IMR-90 (cell line): ENCODE data around the gene KRTAP19-8. TPM values are rescaled to one million over a fixed set of nuclear protein-coding genes. Genes with fewer than 3 reads are reported as not detected.

ENCODE experiments used
- ATAC-seq: fragments of 200-7000 bp; cut with Tn5 transposase; 2 replicates; pipeline ENCODE4 v1.9.1; 2020; ENCODE audit warnings: low read depth, mild to moderate bottlenecking, moderate library complexity
- BruUV-seq: library from RNA; stranded (reverse); fragments of 400-500 nt; replicated peaks from 2 replicates; lab custom pipeline; 2021; lab: Mats Ljungman, UMichigan
- CTCF ChIA-PET: fragments of 300-600 bp; formaldehyde crosslinking; extraction: SDS; loops from one replicate; lab custom pipeline; 2021; ENCODE audit warnings: antibody characterized with exemption; lab: Yijun Ruan, JAX
- POLR2A ChIA-PET: fragments of 300-600 bp; sonication (Branson Sonifier 250); formaldehyde crosslinking; loops from one replicate; lab custom pipeline; 2022; ENCODE audit warnings: antibody characterized with exemption; ENCODE audit not compliant: unreplicated experiment; lab: Charles Lee
- DNase-seq: peaks from one replicate; pipeline ENCODE4 v3.0.0; 2013
- H2AFZ ChIP-seq: replicated peaks from 2 replicates; pipeline ENCODE3; 2013; ENCODE audit warnings: low read length, mild to moderate bottlenecking; ENCODE audit not compliant: poor library complexity
- H2AK5ac ChIP-seq: 2 replicates; pipeline ENCODE4 v1.6.1; 2013; ENCODE audit warnings: low read depth, low read length, inconsistent platforms
- H2AK9ac ChIP-seq: replicated peaks from 2 replicates; pipeline ENCODE3; 2013; ENCODE audit warnings: mild to moderate bottlenecking, low read depth, low read length, moderate library complexity; ENCODE audit not compliant: poor library complexity
- H2BK120ac ChIP-seq: 2 replicates; pipeline ENCODE4 v1.6.1; 2013; ENCODE audit warnings: low read depth, low read length, inconsistent platforms
- H2BK15ac ChIP-seq: 3 replicates; pipeline ENCODE4 v1.6.1; 2013; ENCODE audit warnings: low read depth, low read length, inconsistent platforms
- H2BK20ac ChIP-seq: 2 replicates; pipeline ENCODE4 v1.6.1; 2013; ENCODE audit warnings: low read depth, mild to moderate bottlenecking, inconsistent platforms, low read length, moderate library complexity
- H2BK5ac ChIP-seq: 2 replicates; pipeline ENCODE4 v1.6.1; 2013; ENCODE audit warnings: mild to moderate bottlenecking, low read depth, low read length, inconsistent platforms; ENCODE audit not compliant: poor library complexity, severe bottlenecking
- H3K14ac ChIP-seq: replicated peaks from 2 replicates; pipeline ENCODE4 v1.6.1; 2013; ENCODE audit warnings: low read depth, low read length, inconsistent platforms
- H3K18ac ChIP-seq: 2 replicates; pipeline ENCODE4 v1.6.1; 2013; ENCODE audit warnings: low read depth, low read length, control low read depth
- H3K23ac ChIP-seq: 2 replicates; pipeline ENCODE4 v1.6.1; 2013; ENCODE audit warnings: low read depth, low read length, inconsistent platforms
- H3K27ac ChIP-seq: 2 replicates; pipeline ENCODE4 v1.5.1; 2013; ENCODE audit warnings: mild to moderate bottlenecking, control low read depth, low read length; ENCODE audit not compliant: insufficient read depth
- H3K27me3 ChIP-seq: 2 replicates; pipeline ENCODE4 v1.6.1; 2013; ENCODE audit warnings: low read length; ENCODE audit not compliant: control insufficient read depth, insufficient read depth
- H3K36me3 ChIP-seq: 2 replicates; pipeline ENCODE4 v1.6.1; 2013; ENCODE audit warnings: low read length, mixed read lengths; ENCODE audit not compliant: control insufficient read depth, insufficient read depth
- H3K4ac ChIP-seq: 2 replicates; pipeline ENCODE4 v1.6.1; 2013; ENCODE audit warnings: low read depth, low read length, inconsistent platforms
- H3K4me1 ChIP-seq: 2 replicates; pipeline ENCODE4 v1.6.1; 2013; ENCODE audit warnings: low read length, mixed read lengths; ENCODE audit not compliant: control insufficient read depth, insufficient read depth
- H3K4me2 ChIP-seq: 2 replicates; pipeline ENCODE4 v1.6.1; 2013; ENCODE audit warnings: low read depth, mild to moderate bottlenecking, control low read depth, low read length, moderate library complexity
- H3K4me3 ChIP-seq: 2 replicates; pipeline ENCODE4 v1.5.1; 2013; ENCODE audit warnings: low read depth, mild to moderate bottlenecking, control low read depth, low read length, moderate library complexity; ENCODE audit not compliant: insufficient read depth
- H3K56ac ChIP-seq: 2 replicates; pipeline ENCODE4 v1.6.1; 2013; ENCODE audit warnings: low read length, inconsistent platforms; ENCODE audit not compliant: insufficient read depth; ENCODE audit errors: extremely low read depth
- H3K79me1 ChIP-seq, 2 experiments: 2 replicates each; pipeline ENCODE4 v1.6.1; 2013; ENCODE audit warnings: low read length in 2 of 2, inconsistent platforms in 1 of 2, low read depth in 1 of 2
- H3K9ac ChIP-seq: 2 replicates; pipeline ENCODE4 v1.6.1; 2013; ENCODE audit warnings: low read depth, low read length, control low read depth
- H3K9me1 ChIP-seq: 2 replicates; pipeline ENCODE4 v1.6.1; 2013; ENCODE audit warnings: low read length, inconsistent platforms; ENCODE audit not compliant: insufficient read depth
- H3K9me3 ChIP-seq: 2 replicates; pipeline ENCODE4 v1.6.1; 2013; ENCODE audit warnings: low read length; ENCODE audit not compliant: control insufficient read depth, insufficient read depth
- H4K20me1 ChIP-seq: 2 replicates; pipeline ENCODE4 v1.6.1; 2013; ENCODE audit warnings: low read length, inconsistent platforms; ENCODE audit not compliant: insufficient read depth
- H4K5ac ChIP-seq: 2 replicates; pipeline ENCODE4 v1.6.1; 2013; ENCODE audit warnings: mild to moderate bottlenecking, low read depth, low read length, control low read depth
- H4K8ac ChIP-seq, 2 experiments: 2 replicates each; pipeline ENCODE4 v1.6.1; 2013; ENCODE audit warnings: low read depth in 2 of 2, low read length in 2 of 2, control low read depth in 1 of 2, inconsistent platforms in 1 of 2
- H4K91ac ChIP-seq: 2 replicates; pipeline ENCODE4 v1.6.1; 2013; ENCODE audit warnings: low read depth, low read length, inconsistent platforms; ENCODE audit not compliant: insufficient read depth
- BHLHE40 ChIP-seq: fragments of 150-350 bp; IDR thresholded peaks from 2 replicates; pipeline ENCODE4 v1.6.1; 2016; ENCODE audit warnings: mild to moderate bottlenecking, low read depth, low read length
- CEBPB ChIP-seq: IDR thresholded peaks from 2 replicates; pipeline ENCODE4 v1.6.1; 2012; ENCODE audit warnings: low read depth, low read length, improper control_type of control experiment
- FOS ChIP-seq: fragments of 150-350 bp; IDR thresholded peaks from 2 replicates; pipeline ENCODE4 v1.6.1; 2016; ENCODE audit warnings: low read depth, low read length
- MAFK ChIP-seq: IDR thresholded peaks from 2 replicates; pipeline ENCODE4 v1.6.1; 2012; ENCODE audit warnings: low read depth, low read length, improper control_type of control experiment
- MXI1 ChIP-seq: IDR thresholded peaks from 2 replicates; pipeline ENCODE4 v1.6.1; 2012; ENCODE audit warnings: low read depth, mild to moderate bottlenecking, low read length, moderate library complexity, borderline replicate concordance
- POLR2A ChIP-seq: IDR thresholded peaks from 2 replicates; pipeline ENCODE4 v1.6.1; 2012; ENCODE audit warnings: mild to moderate bottlenecking, low read depth, low read length
- RAD21 ChIP-seq: IDR thresholded peaks from 2 replicates; pipeline ENCODE4 v1.6.1; 2012; ENCODE audit warnings: low read length, improper control_type of control experiment
- RCOR1 ChIP-seq: IDR thresholded peaks from 2 replicates; pipeline ENCODE4 v1.6.1; 2012; ENCODE audit warnings: mild to moderate bottlenecking, low read length, improper control_type of control experiment; ENCODE audit not compliant: insufficient replicate concordance
- RFX5 ChIP-seq: IDR thresholded peaks from 2 replicates; pipeline ENCODE4 v1.8.0; 2012; ENCODE audit warnings: low read depth, mild to moderate bottlenecking, low read length, moderate library complexity
- WGBS, 2 experiments: methylation state at CpG; one replicate each; pipeline versions ENCODE4 v1.1.5 to v1.1.7; 2013; ENCODE audit warnings: missing lambda C conversion rate in 2 of 2; ENCODE audit not compliant: insufficient read length in 1 of 2; ENCODE audit errors: extremely low coverage in 2 of 2; 5-methylcytosine and 5-hydroxymethylcytosine counted together
- dilution Hi-C: fragments of 300-500 bp; cut with HindIII; formaldehyde crosslinking; loops from one replicate; pipeline ENCODE4 v1.14.3; 2018; ENCODE audit warnings: low sequenced_read_pairs; ENCODE audit not compliant: unreplicated experiment
- in situ Hi-C: fragments of 300-500 bp; cut with MboI; formaldehyde crosslinking; loops from 3 replicates; pipeline ENCODE4 v1.14.3; 2019; ENCODE audit warnings: low sequenced_read_pairs, inconsistent platforms, mixed read lengths
- intact Hi-C: fragments of 100-400 bp; cut with micrococcal nuclease; formaldehyde crosslinking; loops from 2 replicates; pipeline ENCODE4 v1.10.0; 2022
- polyA plus RNA-seq, 3 experiments: library from polyadenylated mRNA; depleted of rRNA; stranded (reverse); fragments of >200 nt; gene quantifications; 2 replicates each; pipeline ENCODE4 v1.2.3, GENCODE V29; 2012; ENCODE audit warnings: low replicate concordance in 1 of 3
- total RNA-seq: library from RNA; depleted of rRNA; stranded (reverse); fragments of >200 nt; gene quantifications from 2 replicates; pipeline ENCODE4 v1.2.3, GENCODE V29; 2012
- TF ChIP-seq, protein P1 (sequence below): conservative IDR thresholded peaks from 2 replicates; pipeline ENCODE4 v1.5.1; 2012; ENCODE audit warnings: mild to moderate bottlenecking, low read depth, low read length, improper control_type of control experiment
- TF ChIP-seq, protein P2 (sequence below): fragments of 150-350 bp; IDR thresholded peaks from 2 replicates; pipeline ENCODE4 v1.6.1; 2016; ENCODE audit warnings: low read depth, mild to moderate bottlenecking, low read length, moderate library complexity, borderline replicate concordance

Gene KRTAP19-8
- total and polyA plus RNA-seq, 2 of the 4 experiments (the other 2 are of a cell fraction): not detected

DNA sequence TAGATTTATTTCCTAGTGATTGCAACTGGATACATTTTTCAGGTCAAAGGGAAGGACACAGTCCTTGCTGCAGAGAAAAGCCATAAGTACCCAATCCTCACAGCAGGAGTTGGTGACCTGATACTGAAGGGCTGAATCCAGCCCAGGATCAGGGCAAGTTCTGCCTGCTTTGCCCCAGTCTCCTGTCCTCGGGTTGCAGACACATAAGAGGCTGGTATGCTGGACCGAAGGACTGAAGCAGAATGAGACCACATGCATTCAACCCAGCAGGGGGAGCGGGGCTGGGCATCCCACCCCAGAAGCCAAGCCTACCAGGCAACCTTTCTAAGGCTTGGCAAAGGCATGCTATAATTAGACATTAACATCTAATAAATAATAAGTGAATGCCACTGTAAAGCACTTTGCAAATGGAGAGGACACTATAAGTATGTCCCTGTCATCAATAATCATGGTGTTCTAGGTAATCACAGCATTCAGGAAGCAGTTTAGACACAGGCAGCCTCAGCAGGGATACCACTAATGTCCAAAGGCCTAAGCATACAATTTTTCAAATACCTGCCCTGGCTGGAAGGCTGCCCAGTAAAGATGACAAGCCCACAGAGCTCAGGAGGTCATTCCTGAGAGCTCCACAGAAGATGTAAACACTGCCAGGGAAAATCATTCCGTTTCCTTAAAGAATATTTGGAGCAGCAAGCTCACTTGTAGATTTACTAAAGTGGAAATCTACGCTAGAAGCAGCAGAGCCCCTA, 47.6 kb downstream of the KRTAP19-8 start:
- H3K4me1 ChIP-seq: no peaks in the 10 kb centered on the region
- H2BK5ac ChIP-seq: no peak overlapping the region
- dilution Hi-C loops: no loop called here
- H3K18ac ChIP-seq: no peak overlapping the region
- no TSS peak for BruUV-seq
- no peak for ATAC-seq
- no peak overlapping the region for H3K9ac ChIP-seq
- no CpG with 5 or more reads among the region's 5 CpGs for WGBS, 2 experiments
- H2BK15ac ChIP-seq: no peak overlapping the region
- no peak for TF ChIP-seq RFX5
- TF ChIP-seq BHLHE40: no peak
- no peak for TF ChIP-seq RAD21
- TF ChIP-seq, protein P1, sequence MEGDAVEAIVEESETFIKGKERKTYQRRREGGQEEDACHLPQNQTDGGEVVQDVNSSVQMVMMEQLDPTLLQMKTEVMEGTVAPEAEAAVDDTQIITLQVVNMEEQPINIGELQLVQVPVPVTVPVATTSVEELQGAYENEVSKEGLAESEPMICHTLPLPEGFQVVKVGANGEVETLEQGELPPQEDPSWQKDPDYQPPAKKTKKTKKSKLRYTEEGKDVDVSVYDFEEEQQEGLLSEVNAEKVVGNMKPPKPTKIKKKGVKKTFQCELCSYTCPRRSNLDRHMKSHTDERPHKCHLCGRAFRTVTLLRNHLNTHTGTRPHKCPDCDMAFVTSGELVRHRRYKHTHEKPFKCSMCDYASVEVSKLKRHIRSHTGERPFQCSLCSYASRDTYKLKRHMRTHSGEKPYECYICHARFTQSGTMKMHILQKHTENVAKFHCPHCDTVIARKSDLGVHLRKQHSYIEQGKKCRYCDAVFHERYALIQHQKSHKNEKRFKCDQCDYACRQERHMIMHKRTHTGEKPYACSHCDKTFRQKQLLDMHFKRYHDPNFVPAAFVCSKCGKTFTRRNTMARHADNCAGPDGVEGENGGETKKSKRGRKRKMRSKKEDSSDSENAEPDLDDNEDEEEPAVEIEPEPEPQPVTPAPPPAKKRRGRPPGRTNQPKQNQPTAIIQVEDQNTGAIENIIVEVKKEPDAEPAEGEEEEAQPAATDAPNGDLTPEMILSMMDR: no peak
- no peak for TF ChIP-seq FOS
- TF ChIP-seq, protein P2, sequence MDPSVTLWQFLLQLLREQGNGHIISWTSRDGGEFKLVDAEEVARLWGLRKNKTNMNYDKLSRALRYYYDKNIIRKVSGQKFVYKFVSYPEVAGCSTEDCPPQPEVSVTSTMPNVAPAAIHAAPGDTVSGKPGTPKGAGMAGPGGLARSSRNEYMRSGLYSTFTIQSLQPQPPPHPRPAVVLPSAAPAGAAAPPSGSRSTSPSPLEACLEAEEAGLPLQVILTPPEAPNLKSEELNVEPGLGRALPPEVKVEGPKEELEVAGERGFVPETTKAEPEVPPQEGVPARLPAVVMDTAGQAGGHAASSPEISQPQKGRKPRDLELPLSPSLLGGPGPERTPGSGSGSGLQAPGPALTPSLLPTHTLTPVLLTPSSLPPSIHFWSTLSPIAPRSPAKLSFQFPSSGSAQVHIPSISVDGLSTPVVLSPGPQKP: no peak
- TF ChIP-seq CEBPB: no peak
- no peak for TF ChIP-seq RCOR1
- no peak for TF ChIP-seq MXI1
- TF ChIP-seq POLR2A: no peak
- TF ChIP-seq MAFK: no peak
- intact Hi-C loops: no loop called here
- H3K14ac ChIP-seq: no peak overlapping the region
- H4K5ac ChIP-seq: no peak overlapping the region
- no peak overlapping the region for H3K56ac ChIP-seq
- no peak overlapping the region for H2BK20ac ChIP-seq
- H2AK9ac ChIP-seq: peak overlapping the region; percentile 32
- H2AK5ac ChIP-seq: no peak overlapping the region
- no peak overlapping the region for H3K23ac ChIP-seq
- H3K79me1 ChIP-seq: no peaks in the 10 kb centered on the region
- H4K91ac ChIP-seq: no peak overlapping the region
- no peaks in the 10 kb centered on the region for H3K27me3 ChIP-seq
- H3K4ac ChIP-seq: no peak overlapping the region
- peaks cover 8% of the 10 kb centered on the region for H3K9me3 ChIP-seq
- H3K36me3 ChIP-seq: no peaks in the 10 kb centered on the region
- H4K20me1 ChIP-seq: no peaks in the 10 kb centered on the region
- no peaks in the 10 kb centered on the region for H3K9me1 ChIP-seq
- ChIA-PET POLR2A (no interaction called here), CTCF (interaction anchor here (0.6 kb wide), 1 partner anchor 25 kb away, joined by 3 read pairs; no protein-coding TSS in a partner anchor)
- H2BK120ac ChIP-seq: no peak overlapping the region
- in situ Hi-C loops: no loop called here
- no peak overlapping the region for H2AFZ ChIP-seq
- DNase-seq: no peak
- no peak overlapping the region for H3K4me2 ChIP-seq
- H4K8ac ChIP-seq: no peak overlapping the region
- H3K4me3 ChIP-seq: no peak overlapping the region
- H3K27ac ChIP-seq: no peak overlapping the region
